RWPE2 (cell line): ENCODE data around the gene MYO1H.

Experiments used
- ATAC-seq: fragments of 200-7000 bp; cut with Tn5 transposase; 3 replicates; pipeline ENCODE4 v1.9.1; 2021; ENCODE audit warnings: low read depth
- DNase-seq: peaks from one replicate; pipeline ENCODE4 v3.0.0-alpha.2; 2020; ENCODE audit warnings: low spot score
- H3K27ac ChIP-seq: fragments of 450-650 bp; 2 replicates; pipeline ENCODE4 v1.5.1; 2017; ENCODE audit warnings: mild to moderate bottlenecking; ENCODE audit not compliant: poor library complexity, severe bottlenecking
- H3K27me3 ChIP-seq: fragments of 250-450 bp; sonication (Bioruptor Pico); 2 replicates; pipeline ENCODE4 v1.5.1; 2021; ENCODE audit warnings: mild to moderate bottlenecking, moderate library complexity; ENCODE audit not compliant: insufficient read depth, poor library complexity, severe bottlenecking
- H3K36me3 ChIP-seq: fragments of 250-450 bp; sonication (Bioruptor Pico); 2 replicates; pipeline ENCODE4 v1.5.1; 2020; ENCODE audit warnings: low read depth, mild to moderate bottlenecking, moderate library complexity
- H3K4me1 ChIP-seq: fragments of 250-450 bp; sonication (Bioruptor Pico); 2 replicates; pipeline ENCODE4 v1.5.1; 2021; ENCODE audit warnings: mild to moderate bottlenecking, moderate library complexity; ENCODE audit not compliant: insufficient read depth, poor library complexity, severe bottlenecking
- H3K4me3 ChIP-seq: fragments of 250-450 bp; sonication (Bioruptor Pico); 2 replicates; pipeline ENCODE4 v1.5.1; 2021; ENCODE audit warnings: mild to moderate bottlenecking, moderate library complexity; ENCODE audit not compliant: severe bottlenecking
- H3K9me3 ChIP-seq: fragments of 250-450 bp; sonication (Bioruptor Pico); 2 replicates; pipeline ENCODE4 v1.5.1; 2021; ENCODE audit warnings: mild to moderate bottlenecking, moderate library complexity; ENCODE audit not compliant: severe bottlenecking
- TF ChIP-seq, protein P1 (sequence below): fragments of 450-650 bp; IDR thresholded peaks from one replicate; pipeline ENCODE4 v1.5.1; 2017; ENCODE audit warnings: mild to moderate bottlenecking, moderate library complexity; ENCODE audit not compliant: poor library complexity, severe bottlenecking

Gene MYO1H, protein sequence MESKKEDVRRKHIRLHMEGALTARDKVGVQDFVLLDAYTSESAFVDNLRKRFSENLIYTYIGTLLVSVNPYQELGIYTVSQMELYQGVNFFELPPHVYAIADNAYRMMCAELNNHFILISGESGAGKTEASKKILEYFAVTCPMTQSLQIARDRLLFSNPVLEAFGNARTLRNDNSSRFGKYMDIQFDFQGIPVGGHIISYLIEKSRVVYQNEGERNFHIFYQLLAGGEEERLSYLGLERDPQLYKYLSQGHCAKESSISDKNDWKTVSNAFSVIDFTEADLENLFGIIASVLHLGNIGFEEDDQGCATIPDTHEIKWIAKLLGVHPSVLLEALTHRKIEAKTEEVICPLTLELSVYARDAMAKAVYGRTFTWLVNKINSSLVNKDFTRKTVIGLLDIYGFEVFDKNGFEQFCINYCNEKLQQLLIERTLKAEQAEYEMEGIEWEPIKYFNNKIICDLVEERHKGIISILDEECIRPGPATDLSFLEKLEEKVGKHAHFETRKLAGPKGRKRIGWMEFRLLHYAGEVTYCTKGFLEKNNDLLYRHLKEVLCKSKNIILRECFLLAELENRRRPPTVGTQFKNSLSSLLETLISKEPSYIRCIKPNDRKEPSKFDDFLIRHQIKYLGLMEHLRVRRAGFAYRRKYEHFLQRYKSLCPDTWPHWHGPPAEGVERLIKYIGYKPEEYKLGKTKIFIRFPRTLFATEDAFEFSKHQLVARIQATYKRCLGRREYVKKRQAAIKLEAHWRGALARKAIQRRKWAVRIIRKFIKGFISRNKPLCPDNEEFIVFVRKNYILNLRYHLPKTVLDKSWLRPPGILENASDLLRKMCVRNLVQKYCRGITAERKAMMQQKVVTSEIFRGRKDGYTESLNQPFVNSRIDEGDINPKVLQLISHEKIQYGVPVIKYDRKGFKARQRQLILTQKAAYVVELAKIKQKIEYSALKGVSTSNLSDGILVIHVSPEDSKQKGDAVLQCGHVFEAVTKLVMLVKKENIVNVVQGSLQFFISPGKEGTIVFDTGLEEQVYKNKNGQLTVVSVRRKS

DNA sequence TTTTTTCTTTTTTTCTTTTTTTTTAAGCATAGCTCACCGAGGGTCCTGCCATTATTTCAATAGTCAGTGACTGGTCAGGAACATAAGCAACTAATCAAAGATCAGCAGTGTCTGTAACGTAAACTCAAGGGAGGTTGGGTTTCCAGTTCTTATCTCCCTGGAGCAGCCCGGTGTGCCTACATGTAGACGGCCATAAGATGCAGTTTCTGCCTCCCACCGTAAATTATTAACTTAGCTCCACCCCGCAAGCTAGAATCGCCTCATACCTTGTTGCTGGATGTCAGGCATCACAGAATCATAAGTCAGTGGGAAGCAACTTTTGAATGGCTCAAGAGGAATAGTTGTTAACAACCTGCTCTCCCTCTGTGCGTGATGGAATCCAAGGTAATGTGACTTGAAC lies at the start of gene MYO1H:
MYO1H (plus strand) TSS at position 312 of the 400 bp plus-strand sequence; CDS start at position 373, 61 bp downstream.
- DNase-seq (no peak), ATAC-seq (no peak)
- Histone ChIP-seq H3K4me1 (no peaks in the 10 kb centered on the region), H3K9me3 (no peaks in the 10 kb centered on the region), H3K36me3 (no peaks in the 10 kb centered on the region), H3K27ac (no peak within 1 kb of the TSS), H3K4me3 (no peak within 1 kb of the TSS), H3K27me3 (peaks cover 9% of the 10 kb centered on the region)
- TF ChIP-seq, protein P1, sequence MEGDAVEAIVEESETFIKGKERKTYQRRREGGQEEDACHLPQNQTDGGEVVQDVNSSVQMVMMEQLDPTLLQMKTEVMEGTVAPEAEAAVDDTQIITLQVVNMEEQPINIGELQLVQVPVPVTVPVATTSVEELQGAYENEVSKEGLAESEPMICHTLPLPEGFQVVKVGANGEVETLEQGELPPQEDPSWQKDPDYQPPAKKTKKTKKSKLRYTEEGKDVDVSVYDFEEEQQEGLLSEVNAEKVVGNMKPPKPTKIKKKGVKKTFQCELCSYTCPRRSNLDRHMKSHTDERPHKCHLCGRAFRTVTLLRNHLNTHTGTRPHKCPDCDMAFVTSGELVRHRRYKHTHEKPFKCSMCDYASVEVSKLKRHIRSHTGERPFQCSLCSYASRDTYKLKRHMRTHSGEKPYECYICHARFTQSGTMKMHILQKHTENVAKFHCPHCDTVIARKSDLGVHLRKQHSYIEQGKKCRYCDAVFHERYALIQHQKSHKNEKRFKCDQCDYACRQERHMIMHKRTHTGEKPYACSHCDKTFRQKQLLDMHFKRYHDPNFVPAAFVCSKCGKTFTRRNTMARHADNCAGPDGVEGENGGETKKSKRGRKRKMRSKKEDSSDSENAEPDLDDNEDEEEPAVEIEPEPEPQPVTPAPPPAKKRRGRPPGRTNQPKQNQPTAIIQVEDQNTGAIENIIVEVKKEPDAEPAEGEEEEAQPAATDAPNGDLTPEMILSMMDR: no peak

DNA sequence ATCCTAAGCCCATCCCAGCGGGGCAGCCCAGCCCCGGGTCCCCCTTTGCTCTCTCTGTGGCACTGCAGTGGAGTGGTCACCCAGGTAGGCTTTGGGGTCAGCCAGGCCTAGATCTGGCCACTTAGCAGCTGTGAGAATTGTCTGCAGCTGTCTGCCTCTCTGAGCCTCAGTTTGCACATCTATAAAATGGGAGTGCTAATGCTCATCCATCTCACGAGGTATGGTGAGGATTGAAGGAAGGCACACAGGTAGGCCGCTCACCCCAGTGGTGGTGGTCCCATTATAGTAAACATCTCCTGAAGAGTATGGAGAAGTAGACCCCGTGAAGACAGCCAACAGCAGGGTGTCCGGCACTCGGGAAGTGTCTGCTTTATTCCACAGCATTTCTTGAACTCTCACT lies 47.9 kb upstream of the MYO1H start:
- TF ChIP-seq, protein P1: no peak
- ATAC-seq (no peak), DNase-seq (no peak)
- Histone ChIP-seq H3K36me3 (no peaks in the 10 kb centered on the region), H3K4me1 (no peaks in the 10 kb centered on the region), H3K27ac (no peak overlapping the region), H3K9me3 (no peaks in the 10 kb centered on the region), H3K4me3 (no peak overlapping the region), H3K27me3 (peaks cover 4% of the 10 kb centered on the region)

DNA sequence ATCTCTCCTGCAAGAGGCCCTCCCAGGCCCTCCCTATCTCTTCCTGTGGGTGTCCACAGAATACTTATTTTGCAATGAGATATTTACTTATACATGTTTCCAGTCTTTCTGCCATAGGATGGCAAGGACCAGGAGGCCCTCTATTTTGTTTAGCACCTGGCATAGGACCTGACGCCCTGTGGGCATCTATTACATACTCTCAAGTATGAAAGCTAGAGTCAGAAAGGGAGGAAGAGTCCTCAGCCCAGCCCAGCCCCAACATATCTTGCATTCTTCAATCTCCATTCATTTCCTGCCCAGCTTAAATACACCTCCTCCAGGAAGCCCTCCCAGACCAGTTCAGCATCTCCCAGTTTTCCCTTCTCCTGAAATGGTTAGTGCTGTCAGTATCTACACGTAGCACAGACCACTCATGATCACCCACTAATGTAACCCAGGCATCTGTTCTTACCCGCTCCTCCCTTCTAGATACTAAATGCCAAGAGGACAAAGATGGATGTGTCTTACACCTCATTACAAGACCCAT lies 46.0 kb upstream of the MYO1H start:
- Histone ChIP-seq H3K27ac (no peak overlapping the region), H3K4me3 (no peak overlapping the region), H3K9me3 (no peaks in the 10 kb centered on the region), H3K4me1 (no peaks in the 10 kb centered on the region), H3K27me3 (peaks cover 15% of the 10 kb centered on the region), H3K36me3 (no peaks in the 10 kb centered on the region)
- peak; percentile 53; the same call in 2 of the 3 replicates for ATAC-seq
- TF ChIP-seq, protein P1: no peak
- no peak for DNase-seq

DNA sequence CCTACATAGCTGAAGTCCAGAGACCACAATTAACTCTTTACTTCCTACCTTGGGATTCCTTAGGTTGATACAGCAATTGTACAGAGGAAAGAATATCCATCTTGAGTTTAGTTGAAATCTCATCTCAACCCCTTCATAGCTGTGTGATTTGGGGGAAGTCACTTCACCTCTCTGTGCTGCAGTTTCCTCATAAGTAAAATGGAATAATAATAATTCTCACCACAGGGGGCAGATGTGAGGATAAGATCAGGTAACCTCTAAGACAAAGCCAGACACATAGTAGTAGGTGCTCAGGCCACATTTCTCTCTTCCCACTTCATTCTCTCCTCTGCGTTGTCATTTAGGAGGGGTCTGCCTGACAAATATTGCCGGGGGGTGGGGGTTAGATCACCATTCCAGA lies 45.3 kb upstream of the MYO1H start:
- Histone ChIP-seq H3K36me3 (no peaks in the 10 kb centered on the region), H3K4me3 (no peak overlapping the region), H3K27ac (no peak overlapping the region), H3K27me3 (peaks cover 21% of the 10 kb centered on the region), H3K9me3 (no peaks in the 10 kb centered on the region), H3K4me1 (no peaks in the 10 kb centered on the region)
- DNase-seq: no peak
- TF ChIP-seq, protein P1: peak; percentile 43
- ATAC-seq: peak; percentile 54; the same call in 2 of the 3 replicates
